ENCODE measurements around the gene DNAJC27.

DNA sequence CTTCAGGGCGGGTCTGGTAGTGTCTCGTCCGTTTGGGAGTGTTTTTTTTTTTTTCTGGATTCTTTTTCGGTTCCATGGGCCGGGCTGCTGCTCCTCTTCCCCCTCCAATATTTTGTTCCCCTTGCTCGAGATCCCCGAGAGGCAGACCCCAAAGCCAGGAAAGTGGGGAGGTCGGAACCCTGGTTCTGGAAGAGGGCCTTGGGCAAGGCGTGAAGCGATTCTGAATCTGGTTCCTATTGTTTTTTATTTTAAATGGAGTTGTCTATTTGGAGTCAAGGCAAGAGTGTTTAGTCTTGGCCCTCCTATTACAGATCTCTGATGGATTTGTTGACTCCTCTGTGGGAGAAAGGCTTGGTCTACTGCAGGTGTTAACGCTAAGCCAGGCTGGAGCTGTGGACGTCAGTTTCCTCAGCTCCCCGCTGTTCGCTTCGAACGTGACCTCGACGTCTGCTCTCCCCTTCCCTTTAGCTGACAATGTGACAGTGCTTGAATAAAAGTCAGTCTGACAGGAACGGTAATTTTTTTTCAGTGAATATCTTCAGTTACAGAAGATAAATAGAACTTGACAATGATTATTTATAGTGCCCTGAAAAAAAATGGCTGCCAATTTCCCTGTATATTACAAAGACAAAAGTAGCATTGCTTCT, 683 bp upstream of the DNAJC27 start:
- TF ChIP-seq EZH2 (IDR thresholded peaks at IDR 0.05; ENCODE audit: insufficient read depth, poor library complexity, severe bottlenecking) = no peak
- TF ChIP-seq EZH2phosphoT487 (IDR thresholded peaks at IDR 0.05; ENCODE audit: insufficient read depth, low read depth) = no peak
